ENCODE measurements around the gene PFDN6. TPM values are rescaled to one million over a fixed set of nuclear protein-coding genes. Genes with fewer than 3 reads are reported as not detected.

PFDN6 gene
- total RNA-seq, 1 experiment from 2014 or later: 90.5 TPM

- TF ChIP-seq SRF (IDR thresholded peaks at IDR 0.05; ENCODE audit: low read depth) (no peak), MAX (IDR thresholded peaks at IDR 0.05) (no peak), CTCF (IDR thresholded peaks at IDR 0.05 in 2 of 3, conservative IDR thresholded peaks at IDR 0.05 in 1 of 3; ENCODE audit: borderline replicate concordance in 1 of 3, insufficient read depth in 1 of 3, low read depth in 2 of 3, low read length in 2 of 3) (no peak), CEBPB (IDR thresholded peaks at IDR 0.05; ENCODE audit: low read depth) (no peak), SIN3A (IDR thresholded peaks at IDR 0.05; ENCODE audit: low read depth) (no peak), EZH2phosphoT487 (IDR thresholded peaks at IDR 0.05; ENCODE audit: borderline replicate concordance) (no peak)
Observed at GRCh38 chr6:33278392-33278741, 11.0 kb upstream of the PFDN6 start (continued).

- H4K20me1 ChIP-seq (ENCODE audit: insufficient read depth): peaks cover 16% of the 10 kb centered on the region
- H3K9me2 ChIP-seq (ENCODE audit: insufficient read depth): no peaks in the 10 kb centered on the region
- ATAC-seq (no peak), DNase-seq (ENCODE audit: low read depth, low spot score) (no peak)
- no peak overlapping the region for H3K4me2 ChIP-seq (ENCODE audit: low read length)
- H3K27me3 ChIP-seq (ENCODE audit: insufficient read depth, low read length): no peaks in the 10 kb centered on the region
- no peak overlapping the region for H3K9ac ChIP-seq (ENCODE audit: low read length)
- H3K79me2 ChIP-seq (ENCODE audit: insufficient read depth, low read length): peaks cover 27% of the 10 kb centered on the region
- no peak overlapping the region for H3K4me3 ChIP-seq (replicated peaks in 1 of 2; ENCODE audit: low read depth in 1 of 2, low read length in 2 of 2)
- H3K27ac ChIP-seq (ENCODE audit: low read depth, low read length): peak overlapping the region; percentile 82
- H2AFZ ChIP-seq (ENCODE audit: low read depth, low read length, poor library complexity, severe bottlenecking): no peak overlapping the region
- ChIA-PET CTCF (interaction anchor here (1.2 to 1.3 kb wide), 2 partner anchors 10 to 128 kb away, joined by 3 to 5 read pairs; partner anchors contain the start of genes PFDN6 and WDR46), POLR2A (interaction anchor here (1.3 to 2.4 kb wide), 2 partner anchors 30 to 39 kb away, joined by 3 to 11 read pairs; no protein-coding TSS in a partner anchor), RAD21 (ENCODE audit: low non-redundant PET in 1 of 2, low total read pairs in 2 of 2, uncharacterized antibody in 2 of 2, unreplicated experiment in 2 of 2) (no interaction called here)
- TF ChIP-seq POLR2A (IDR thresholded peaks at IDR 0.05; ENCODE audit: borderline replicate concordance, extremely low read depth, insufficient read depth, insufficient read length) (no peak), ELF1 (IDR thresholded peaks at IDR 0.05; ENCODE audit: borderline replicate concordance, low read depth) (no peak), FOSL1 (IDR thresholded peaks at IDR 0.05; ENCODE audit: low read depth) (no peak), MAX (IDR thresholded peaks at IDR 0.05) (no peak)
- intact Hi-C loops (cut with micrococcal nuclease): loop anchor here (1.0 kb wide), 1 partner anchor 66 kb away; no protein-coding TSS in a partner anchor
- H3K4me1 ChIP-seq (ENCODE audit: control insufficient read depth in 1 of 2, insufficient read depth in 2 of 2, low read length in 2 of 2): peaks cover 39 to 57% of the 10 kb centered on the region in 2 experiments
- H3K9me3 ChIP-seq (ENCODE audit: control insufficient read depth in 1 of 2, insufficient read depth in 1 of 2, low read depth in 1 of 2, low read length in 2 of 2): no peaks in the 10 kb centered on the region
- H3K36me3 ChIP-seq (ENCODE audit: control insufficient read depth in 1 of 2, insufficient read depth in 2 of 2, low read length in 2 of 2): peaks cover 25 to 51% of the 10 kb centered on the region in 2 experiments; a peak in 3 of 4 replicates
- no TSS peak for BruUV-seq (replicated peaks)
Observed at GRCh38 chr6:33278810-33279209, 10.6 kb upstream of the PFDN6 start.
